Measurements from ENCODE around the gene FAM221B.
A peak's percentile ranks its signal among the peaks of the same experiment; 100 is the strongest.

Gene FAM221B

GRCh38 chr9:35792024-35792813 is 36.3 kb downstream of the FAM221B start:
- no peak overlapping the region for H2AFZ ChIP-seq (ENCODE audit: low read depth)

GRCh38 chr9:35791297-35791921 is 37.1 kb downstream of the FAM221B start, which contains the start of gene NPR2:
TSS of gene NPR2 (plus strand) at chr9:35791591. CDS start at chr9:35792409, 818 bp downstream.
- no peak within 1 kb of the TSS for H2AFZ ChIP-seq (ENCODE audit: low read depth)
- no peak within 1 kb of the TSS for H3K9ac ChIP-seq
- no peak within 1 kb of the TSS for H3K4me2 ChIP-seq
- H3K4me3 ChIP-seq (IDR thresholded peaks at IDR 0.05; ENCODE audit: insufficient read depth, low read depth, low read length), result no peak within 1 kb of the TSS
- no peaks in the 10 kb centered on the region for H4K20me1 ChIP-seq (ENCODE audit: insufficient read depth)
- peaks cover 21% of the 10 kb centered on the region for H3K4me1 ChIP-seq (ENCODE audit: low read depth, poor library complexity, severe bottlenecking)
- H3K27ac ChIP-seq, result no peak within 1 kb of the TSS
- no peaks in the 10 kb centered on the region for H3K79me2 ChIP-seq (ENCODE audit: insufficient read depth, low read depth)
- no peaks in the 10 kb centered on the region for H3K36me3 ChIP-seq (ENCODE audit: insufficient read depth)
- no peak for TF ChIP-seq CTCF (conservative IDR thresholded peaks at IDR 0.05; ENCODE audit: low read depth, low read length)
- H3K27me3 ChIP-seq (ENCODE audit: insufficient read depth, low read depth), result no peaks in the 10 kb centered on the region

More at GRCh38 chr9:35792024-35792813, 36.3 kb downstream of the FAM221B start:
- Histone ChIP-seq H3K4me3 (IDR thresholded peaks at IDR 0.05; ENCODE audit: insufficient read depth, low read depth, low read length) (no peak overlapping the region), H3K36me3 (ENCODE audit: insufficient read depth) (no peaks in the 10 kb centered on the region), H3K27ac (no peak overlapping the region), H4K20me1 (ENCODE audit: insufficient read depth) (no peaks in the 10 kb centered on the region), H3K79me2 (ENCODE audit: insufficient read depth, low read depth) (no peaks in the 10 kb centered on the region), H3K9ac (no peak overlapping the region), H3K27me3 (ENCODE audit: insufficient read depth, low read depth) (no peaks in the 10 kb centered on the region), H3K4me2 (no peak overlapping the region), H3K4me1 (ENCODE audit: low read depth, poor library complexity, severe bottlenecking) (peaks cover 26% of the 10 kb centered on the region)
- TF ChIP-seq CTCF (conservative IDR thresholded peaks at IDR 0.05; ENCODE audit: low read depth, low read length), result no peak

GRCh38 chr9:35790385-35791296 is 37.9 kb downstream of the FAM221B start:
- Histone ChIP-seq H3K9ac (no peak overlapping the region), H3K27ac (0 out of 2 replicates have a peak overlapping the region, but pooled peaks have one; percentile 38), H2AFZ (ENCODE audit: low read depth) (no peak overlapping the region), H3K27me3 (ENCODE audit: insufficient read depth, low read depth) (no peaks in the 10 kb centered on the region), H3K4me2 (peak overlapping the region; percentile 12; the same call in 1 of the 2 replicates), H3K4me3 (IDR thresholded peaks at IDR 0.05; ENCODE audit: insufficient read depth, low read depth, low read length) (no peak overlapping the region), H3K4me1 (ENCODE audit: low read depth, poor library complexity, severe bottlenecking) (peaks cover 21% of the 10 kb centered on the region), H4K20me1 (ENCODE audit: insufficient read depth) (no peaks in the 10 kb centered on the region), H3K79me2 (ENCODE audit: insufficient read depth, low read depth) (no peaks in the 10 kb centered on the region), H3K36me3 (ENCODE audit: insufficient read depth) (no peaks in the 10 kb centered on the region)
- peak; percentile 85 for TF ChIP-seq CTCF (conservative IDR thresholded peaks at IDR 0.05; ENCODE audit: low read depth, low read length)

- Histone ChIP-seq H2AFZ (ENCODE audit: low read depth) (no peak overlapping the region), H3K9ac (peak overlapping the region; percentile 5; the same call in 1 of the 2 replicates), H4K20me1 (ENCODE audit: insufficient read depth) (no peaks in the 10 kb centered on the region), H3K4me3 (IDR thresholded peaks at IDR 0.05; ENCODE audit: insufficient read depth, low read depth, low read length) (no peak overlapping the region), H3K4me2 (peak overlapping the region; percentile 12; the same call in 1 of the 2 replicates), H3K79me2 (ENCODE audit: insufficient read depth, low read depth) (no peaks in the 10 kb centered on the region), H3K4me1 (ENCODE audit: low read depth, poor library complexity, severe bottlenecking) (peaks cover 21% of the 10 kb centered on the region), H3K27me3 (ENCODE audit: insufficient read depth, low read depth) (no peaks in the 10 kb centered on the region), H3K27ac (peak overlapping the region; percentile 38; the same call in 1 of the 2 replicates), H3K36me3 (ENCODE audit: insufficient read depth) (no peaks in the 10 kb centered on the region)
- TF ChIP-seq CTCF (conservative IDR thresholded peaks at IDR 0.05; ENCODE audit: low read depth, low read length), result no peak
Observed at GRCh38 chr9:35790025-35790384, 38.5 kb downstream of the FAM221B start.
